PC-3 (cell line): ENCODE measurements around the gene COPS6.

Source experiments
- CTCF ChIP-seq: fragments of 300-600 bp; sonication (generic); conservative IDR thresholded peaks from 2 replicates; pipeline ENCODE4 v1.5.1; 2017; ENCODE audit warnings: antibody characterized with exemption, low read depth, mild to moderate bottlenecking, low read length
- EZH2 ChIP-seq: fragments of 300-600 bp; sonication (generic); IDR thresholded peaks from one replicate; pipeline ENCODE4 v1.6.1; 2017; ENCODE audit warnings: antibody characterized with exemption, mild to moderate bottlenecking, low read length; ENCODE audit not compliant: unreplicated experiment
- EZH2phosphoT487 ChIP-seq: fragments of 300-600 bp; sonication (generic); IDR thresholded peaks from 2 replicates; pipeline ENCODE4 v1.6.1; 2018; ENCODE audit warnings: mild to moderate bottlenecking, antibody characterized with exemption, low read length, borderline replicate concordance

GRCh38 chr7:100082978-100083377 lies 5.8 kb upstream of the COPS6 start:
- TF ChIP-seq CTCF (no peak), EZH2 (no peak), EZH2phosphoT487 (no peak)
